Measurements from ENCODE around the gene POU6F1.

POU6F1 gene

GRCh38 chr12:51160814-51161459 is 56.9 kb downstream of the POU6F1 start:
- no peak for DNase-seq

GRCh38 chr12:51156245-51156765 is 61.6 kb downstream of the POU6F1 start:
- no peak for DNase-seq

DNA sequence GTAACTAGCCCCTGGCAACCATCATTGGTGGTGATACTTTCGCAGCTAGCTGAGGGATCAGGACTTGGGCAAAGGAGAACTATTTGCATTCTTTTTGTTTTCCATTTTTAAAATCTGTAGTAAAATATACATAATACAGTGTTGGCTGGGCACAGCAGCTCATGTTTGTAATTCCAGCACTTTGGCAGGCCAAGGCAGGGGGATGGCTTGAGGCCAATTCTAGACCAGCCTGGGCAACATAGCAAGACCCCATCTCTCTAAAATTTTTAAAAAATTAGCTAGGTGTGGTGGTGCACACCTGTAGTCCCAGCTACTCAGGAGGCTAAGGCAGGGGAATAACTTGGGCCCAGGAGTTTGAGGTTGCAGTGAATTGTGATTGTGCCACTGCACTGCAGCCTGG is 64.9 kb downstream of the POU6F1 start:
- no peak for DNase-seq

DNA sequence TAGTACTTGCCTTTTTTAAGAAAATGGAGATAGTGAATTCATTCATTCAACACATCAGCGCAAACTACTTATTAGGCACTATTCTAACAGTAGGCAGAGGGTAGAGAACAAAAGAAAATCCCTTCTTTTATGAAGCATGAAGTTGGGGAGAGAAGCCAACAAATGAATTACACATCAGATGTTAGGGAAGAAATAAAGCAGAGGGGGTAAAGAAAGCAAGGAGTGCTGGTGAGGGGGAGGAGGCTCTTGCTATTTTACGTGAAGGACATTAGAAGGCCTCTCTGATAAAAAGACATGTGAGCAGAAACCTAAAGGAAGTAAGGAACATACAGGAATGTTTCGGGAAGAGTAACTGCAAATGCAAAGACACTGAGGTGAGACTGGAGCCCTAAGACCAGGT is 67.1 kb downstream of the POU6F1 start:
- DNase-seq, result no peak

DNA sequence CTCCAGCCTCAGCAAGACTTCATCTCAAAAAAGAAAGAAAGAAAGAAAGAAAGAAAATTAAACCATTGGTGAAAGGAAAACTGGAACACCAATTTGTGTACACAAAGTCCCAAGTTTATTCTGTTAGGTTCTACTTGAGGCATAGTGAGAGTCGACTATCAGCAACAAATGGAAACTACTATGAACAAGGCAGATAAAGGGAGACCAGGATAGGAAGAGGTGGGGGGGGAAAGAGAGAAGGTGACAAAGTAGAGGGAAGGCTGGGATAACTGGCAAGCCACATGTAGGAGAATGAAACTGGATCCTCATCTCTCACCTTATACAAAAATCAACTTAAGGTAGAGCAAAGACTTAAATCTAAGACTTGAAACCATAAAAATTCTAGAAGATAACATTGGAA is 70.6 kb downstream of the POU6F1 start:
- no peak for DNase-seq

DNA sequence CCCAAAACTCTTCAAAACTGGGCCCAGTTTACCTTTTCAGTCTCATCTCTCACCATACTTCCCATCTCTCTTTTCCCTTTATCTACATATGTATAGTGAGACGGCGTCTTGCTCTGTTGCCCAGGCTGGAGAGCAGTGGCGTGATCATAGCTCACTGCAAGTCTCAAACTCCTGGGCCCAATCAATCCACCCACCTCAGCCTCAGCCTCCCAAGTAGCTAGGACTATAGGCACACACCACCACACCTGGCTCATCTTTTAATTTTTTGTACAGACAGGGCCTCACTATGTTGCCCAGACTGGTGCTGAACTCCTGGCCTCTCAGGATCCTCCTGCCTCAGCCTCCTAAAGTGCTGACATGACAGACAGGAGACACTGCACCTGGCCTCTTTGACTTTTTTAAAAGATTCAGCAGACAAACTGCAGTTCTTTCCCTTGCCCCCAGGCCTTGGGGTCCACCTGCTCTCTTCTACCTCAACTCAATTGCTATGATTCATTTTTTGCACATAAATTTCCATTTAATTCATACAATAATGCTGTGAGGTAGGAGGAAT is 78.5 kb downstream of the POU6F1 start:
- DNase-seq, result no peak

All from NCI-H526 treated with DMSO at 0.1 percent for 48 hours (cell line).